GM19397 (cell line): ENCODE measurements around the gene MPZL3.

ENCODE experiments used
- ATAC-seq: cut with Tn5 transposase; IDR thresholded peaks from one replicate; pipeline ENCODE4 v1.9.1; 2021; ENCODE audit warnings: mild to moderate bottlenecking, moderate library complexity; ENCODE audit not compliant: unreplicated experiment

Gene MPZL3

GRCh38 chr11:118264569-118265465 lies 12.7 kb upstream of the MPZL3 start:
- ATAC-seq, result no peak

- ATAC-seq, result no peak
Measured at GRCh38 chr11:118263695-118264568, 11.8 kb upstream of the MPZL3 start, which contains the start of gene MPZL2. TSS of gene MPZL2 (minus strand) at chr11:118264297. CDS start at chr11:118264153, 144 bp downstream.

GRCh38 chr11:118263112-118263511 lies 10.9 kb upstream of the MPZL3 start:
- no peak for ATAC-seq

- ATAC-seq, result no peak
Measured at GRCh38 chr11:118260353-118260752, 8.2 kb upstream of the MPZL3 start.

- ATAC-seq, result no peak
Measured at GRCh38 chr11:118259138-118259537, 7.0 kb upstream of the MPZL3 start.

GRCh38 chr11:118258410-118258809 lies 6.2 kb upstream of the MPZL3 start:
- ATAC-seq, result no peak

GRCh38 chr11:118252688-118253087 lies 523 bp upstream of the MPZL3 start:
- no peak for ATAC-seq

GRCh38 chr11:118247041-118247440 lies 5.1 kb downstream of the MPZL3 start:
- ATAC-seq, result no peak

- ATAC-seq, result no peak
Measured at GRCh38 chr11:118245936-118246562, 6.1 kb downstream of the MPZL3 start.

GRCh38 chr11:118243993-118244762 lies 8.0 kb downstream of the MPZL3 start:
- no peak for ATAC-seq

GRCh38 chr11:118243161-118243560 lies 9.0 kb downstream of the MPZL3 start:
- ATAC-seq, result no peak

- ATAC-seq, result no peak
Measured at GRCh38 chr11:118241764-118242098, 10.4 kb downstream of the MPZL3 start.

GRCh38 chr11:118240999-118241763 lies 11.0 kb downstream of the MPZL3 start:
- ATAC-seq, result peak; percentile 62

GRCh38 chr11:118239509-118240205 lies 12.5 kb downstream of the MPZL3 start:
- ATAC-seq, result no peak

GRCh38 chr11:118238929-118239328 lies 13.2 kb downstream of the MPZL3 start:
- no peak for ATAC-seq

- ATAC-seq, result no peak
Measured at GRCh38 chr11:118238421-118238820, 13.7 kb downstream of the MPZL3 start.

- no peak for ATAC-seq
Measured at GRCh38 chr11:118236170-118236569, 16.0 kb downstream of the MPZL3 start.

GRCh38 chr11:118234833-118235232 lies 17.3 kb downstream of the MPZL3 start:
- no peak for ATAC-seq

- ATAC-seq, result no peak
Measured at GRCh38 chr11:118233850-118234249, 18.3 kb downstream of the MPZL3 start.
